B cell (primary cell): ENCODE results near the gene UTS2B. TPM values are rescaled to one million over a fixed set of nuclear protein-coding genes. Genes with fewer than 3 reads are reported as not detected.
A peak's percentile ranks its signal among the peaks of the same experiment; 100 is the strongest.

Experiments
- ATAC-seq: fragments of 200-7000 bp; cut with Tn5 transposase; one replicate; pipeline ENCODE4 v1.10.0; 2021; ENCODE audit warnings: low read depth, mild to moderate bottlenecking, moderate number of reproducible peaks, moderate library complexity
- CTCF ChIA-PET: fragments of 350-600 bp; sonication (Branson Sonifier 250); formaldehyde crosslinking; loops from one replicate; lab custom pipeline; 2021; ENCODE audit warnings: antibody characterized with exemption, inconsistent platforms; lab: Charles Lee
- POLR2A ChIA-PET: fragments of 350-600 bp; sonication (Branson Sonifier 250); formaldehyde crosslinking; loops from one replicate; lab custom pipeline; 2021; ENCODE audit warnings: antibody characterized with exemption; lab: Charles Lee
- DNase-seq: peaks from one replicate; pipeline ENCODE4 v3.0.0; 2013
- H2AFZ ChIP-seq: 2 replicates; pipeline ENCODE4 v1.6.1; 2012; ENCODE audit warnings: mild to moderate bottlenecking, low read depth, low read length; ENCODE audit not compliant: insufficient read depth, poor library complexity, severe bottlenecking
- H3K27ac ChIP-seq, 2 donors: 1 replicate in 1 of 2; 2 replicates in 1 of 2; pipeline ENCODE4 v1.5.1; 2012 to 2013; ENCODE audit warnings: low read length in 2 of 2, mild to moderate bottlenecking in 2 of 2, moderate library complexity in 1 of 2
- H3K27me3 ChIP-seq, 4 experiments: fragments of 200-600 bp in 1 of 4; sonication (generic) in 1 of 4; replicated peaks in 1 of 4; 1 replicate in 2 of 4; 2 replicates in 2 of 4; pipeline versions ENCODE4 v1.6.1 to v1.7.0; 2013 to 2016; ENCODE audit warnings: low read length in 3 of 4, mild to moderate bottlenecking in 2 of 4, mixed read lengths in 1 of 4, moderate library complexity in 1 of 4; ENCODE audit not compliant: insufficient read depth in 4 of 4, control insufficient read depth in 3 of 4; ENCODE audit errors: control extremely low read depth in 1 of 4
- H3K36me3 ChIP-seq, 2 experiments: replicated peaks in 1 of 2; 1 replicate in 1 of 2; 2 replicates in 1 of 2; pipeline versions ENCODE4 v1.6.1 to v1.7.1; 2013; ENCODE audit warnings: low read length in 1 of 2; ENCODE audit not compliant: insufficient read depth in 2 of 2, control insufficient read depth in 1 of 2; ENCODE audit errors: control extremely low read depth in 1 of 2, extremely low read depth in 1 of 2
- H3K4me1 ChIP-seq, 2 donors: fragments of 200-600 bp in 1 of 2; sonication (generic) in 1 of 2; 1 replicate in 1 of 2; 2 replicates in 1 of 2; pipeline versions ENCODE4 v1.5.1 to v1.6.1; 2013 to 2017; ENCODE audit warnings: low read length in 2 of 2; ENCODE audit not compliant: control insufficient read depth in 2 of 2, insufficient read depth in 2 of 2
- H3K4me2 ChIP-seq: replicated peaks from 2 replicates; pipeline ENCODE3; 2012; ENCODE audit warnings: mild to moderate bottlenecking, low read depth, low read length; ENCODE audit not compliant: poor library complexity, severe bottlenecking
- H3K4me3 ChIP-seq, 5 experiments: fragments of 200-600 bp in 1 of 5; sonication (generic) in 1 of 5; 1 replicate in 3 of 5; 2 replicates in 2 of 5; pipeline versions ENCODE4 v1.5.1 to v1.7.0; 2011 to 2016; ENCODE audit warnings: low read length in 4 of 5, mild to moderate bottlenecking in 4 of 5, low read depth in 2 of 5, control low read depth in 1 of 5, moderate library complexity in 1 of 5; ENCODE audit not compliant: insufficient read depth in 1 of 5; ENCODE audit errors: control extremely low read depth in 1 of 5, extremely low read depth in 1 of 5
- H3K79me2 ChIP-seq: fragments of 200-600 bp; sonication (generic); one replicate; pipeline ENCODE4 v1.6.0; 2016; ENCODE audit warnings: low read length; ENCODE audit not compliant: control insufficient read depth, insufficient read depth
- H3K9ac ChIP-seq: fragments of 200-600 bp; sonication (generic); 2 replicates; pipeline ENCODE4 v1.6.1; 2017; ENCODE audit warnings: mild to moderate bottlenecking, low read length, moderate library complexity
- H3K9me3 ChIP-seq, 3 donors: one replicate each; pipeline versions ENCODE4 v1.6.1 to v1.7.1; 2013; ENCODE audit warnings: low read length in 2 of 3; ENCODE audit not compliant: control insufficient read depth in 2 of 3, insufficient read depth in 1 of 3; ENCODE audit errors: control extremely low read depth in 1 of 3
- H4K20me1 ChIP-seq: 2 replicates; pipeline ENCODE4 v1.6.0; 2012; ENCODE audit warnings: mild to moderate bottlenecking, low read length; ENCODE audit not compliant: insufficient read depth, control insufficient read depth, poor library complexity, severe bottlenecking
- H3K27ac Mint-ChIP-seq: one replicate; pipeline ENCODE4 v1.8.0; 2021; ENCODE audit warnings: mixed read lengths
- H3K27me3 Mint-ChIP-seq: one replicate; pipeline ENCODE4 v1.8.0; 2021; ENCODE audit warnings: mixed read lengths
- H3K4me1 Mint-ChIP-seq: one replicate; pipeline ENCODE4 v1.8.0; 2021; ENCODE audit warnings: mixed read lengths
- H3K4me3 Mint-ChIP-seq: one replicate; pipeline ENCODE4 v1.8.0; 2021; ENCODE audit warnings: mixed read lengths
- H3K9me3 Mint-ChIP-seq: one replicate; pipeline ENCODE4 v1.8.0; 2022; ENCODE audit warnings: mixed read lengths; ENCODE audit not compliant: insufficient read depth
- CTCF ChIP-seq: fragments of 200-600 bp; IDR thresholded peaks from one replicate; pipeline ENCODE4 v1.8.0; 2022; ENCODE audit warnings: antibody characterized with exemption, mild to moderate bottlenecking
- EZH2 ChIP-seq: IDR thresholded peaks from 2 replicates; pipeline ENCODE4 v1.6.1; 2012; ENCODE audit warnings: borderline replicate concordance, low read depth, mild to moderate bottlenecking, moderate library complexity, low read length; ENCODE audit not compliant: insufficient read depth, poor library complexity, severe bottlenecking
- WGBS: methylation state at CpG from one replicate; pipeline ENCODE4 v1.1.5; 2013; ENCODE audit warnings: missing lambda C conversion rate; ENCODE audit not compliant: insufficient coverage; 5-methylcytosine and 5-hydroxymethylcytosine counted together
- intact Hi-C: fragments of 100-400 bp; cut with micrococcal nuclease; formaldehyde crosslinking; loops from one replicate; pipeline ENCODE4 v1.10.0; 2022
- polyA plus RNA-seq: library from polyadenylated mRNA; depleted of rRNA; stranded (reverse); fragments of >200 nt; gene quantifications from 2 replicates; pipeline ENCODE4 v1.2.3, GENCODE V29; 2012
- total RNA-seq, 2 donors: library from RNA; stranded (reverse); fragments of 120-200 nt in 1 of 2; gene quantifications; 1 replicate in 1 of 2; 2 replicates in 1 of 2; pipeline versions ENCODE4 v1.2.3 to v1.2.4, GENCODE V29; 2013 to 2022

Gene UTS2B
- total and polyA plus RNA-seq, 2 donors (not counting 1 experiment from before 2014, with no cell fraction given) = 1.8 to 2.0 TPM

- intact Hi-C loops = loop anchor here (2.0 kb wide), 1 partner anchor 14 kb away; no protein-coding TSS in a partner anchor
- Mint-ChIP-seq H3K27me3 (no peaks in the 10 kb centered on the region), H3K4me3 (peak overlapping the region; percentile 39), H3K4me1 (peaks cover 67% of the 10 kb centered on the region), H3K9me3 (no peaks in the 10 kb centered on the region), H3K27ac (peak overlapping the region; percentile 90)
- ChIA-PET POLR2A (no interaction called here), CTCF (no interaction called here)
- Histone ChIP-seq H3K4me1 (peaks cover 53 to 68% of the 10 kb centered on the region in 2 donors), H3K4me2 (no peak overlapping the region), H3K27ac (peak overlapping the region; percentile 13 to 89), H2AFZ (peak overlapping the region; percentile 21), H3K27me3 (no peaks in the 10 kb centered on the region), H3K9ac (no peak overlapping the region), H3K79me2 (no peaks in the 10 kb centered on the region), H3K4me3 (no peak overlapping the region), H3K36me3 (no peaks in the 10 kb centered on the region), H4K20me1 (no peaks in the 10 kb centered on the region), H3K9me3 (no peaks in the 10 kb centered on the region)
- 87% methylated on average over 5 of the region's 5 CpGs for WGBS
- no peak for DNase-seq
- no peak for TF ChIP-seq CTCF
- no peak for TF ChIP-seq EZH2
- no peak for ATAC-seq
These were observed 75.2 kb downstream of the UTS2B start for GRCh38 chr3:191255156-191255555.

- Mint-ChIP-seq H3K9me3 (no peaks in the 10 kb centered on the region), H3K27ac (peak overlapping the region; percentile 90), H3K27me3 (no peaks in the 10 kb centered on the region), H3K4me1 (peaks cover 65% of the 10 kb centered on the region), H3K4me3 (no peak overlapping the region)
- intact Hi-C loops = loop anchor here (2.0 kb wide), 1 partner anchor 15 kb away; no protein-coding TSS in a partner anchor
- H3K4me2 ChIP-seq = peak overlapping the region; percentile 76
- peak overlapping the region; percentile 21 for H2AFZ ChIP-seq
- H3K36me3 ChIP-seq = no peaks in the 10 kb centered on the region
- H3K4me1 ChIP-seq = peaks cover 50 to 64% of the 10 kb centered on the region in 2 donors
- H3K79me2 ChIP-seq = no peaks in the 10 kb centered on the region
- POLR2A ChIA-PET = interaction anchor here (1.1 kb wide), 1 partner anchor 8 kb away, joined by 3 read pairs; no protein-coding TSS in a partner anchor
- DNase-seq (no peak), ATAC-seq (no peak)
- H3K4me3 ChIP-seq = peak overlapping the region in 1 of 5 experiments; percentile 8
- peak overlapping the region; percentile 31 to 89 for H3K27ac ChIP-seq
- no peaks in the 10 kb centered on the region for H3K9me3 ChIP-seq
- CTCF ChIA-PET = no interaction called here
- no CpG with 5 or more reads among the region's 3 CpGs for WGBS
- no peaks in the 10 kb centered on the region for H3K27me3 ChIP-seq
- H4K20me1 ChIP-seq = no peaks in the 10 kb centered on the region
- TF ChIP-seq CTCF (no peak), EZH2 (no peak)
- no peak overlapping the region for H3K9ac ChIP-seq
These were observed 76.0 kb downstream of the UTS2B start for GRCh38 chr3:191254098-191254873.
